Astrocyte (in vitro differentiated cells and primary cell): ENCODE data around the gene ITCH. TPM values are rescaled to one million over a fixed set of nuclear protein-coding genes. Genes with fewer than 3 reads are reported as not detected.

Source experiments
- DNase-seq: peaks from one replicate; pipeline ENCODE4 v3.0.0-alpha.2; 2010; ENCODE audit warnings: low read depth
- FAIRE-seq: peaks from 2 replicates; lab custom pipeline; 2011; peaks lifted over from hg19 to GRCh38; lab: Jason Lieb, UNC
- H2AFZ ChIP-seq: 2 replicates; pipeline ENCODE4 v1.6.0; 2012; ENCODE audit warnings: low read depth, low read length, inconsistent platforms
- H3K27ac ChIP-seq: 2 replicates; pipeline ENCODE4 v1.5.1; 2011; ENCODE audit warnings: low read depth, low read length, inconsistent platforms
- H3K27me3 ChIP-seq: 2 replicates; pipeline ENCODE4 v1.6.0; 2011; ENCODE audit warnings: low read length, inconsistent platforms; ENCODE audit not compliant: insufficient read depth
- H3K36me3 ChIP-seq: 2 replicates; pipeline ENCODE4 v1.5.1; 2011; ENCODE audit warnings: low read length, inconsistent platforms; ENCODE audit not compliant: insufficient read depth
- H3K4me1 ChIP-seq: 2 replicates; pipeline ENCODE4 v1.5.1; 2011; ENCODE audit warnings: low read length, inconsistent platforms; ENCODE audit not compliant: insufficient read depth
- H3K4me2 ChIP-seq: 2 replicates; pipeline ENCODE4 v1.6.0; 2012; ENCODE audit warnings: low read length, inconsistent platforms
- H3K4me3 ChIP-seq: 2 replicates; pipeline ENCODE4 v1.5.1; 2011; ENCODE audit warnings: low read depth, mild to moderate bottlenecking, low read length, inconsistent platforms; ENCODE audit not compliant: insufficient read depth
- H3K79me2 ChIP-seq: 2 replicates; pipeline ENCODE4 v1.6.0; 2012; ENCODE audit warnings: mild to moderate bottlenecking, low read length, inconsistent platforms; ENCODE audit not compliant: insufficient read depth
- H3K9ac ChIP-seq: 2 replicates; pipeline ENCODE4 v1.6.0; 2012; ENCODE audit warnings: mild to moderate bottlenecking, low read length, inconsistent platforms
- H3K9me3 ChIP-seq: 2 replicates; pipeline ENCODE4 v1.5.1; 2012; ENCODE audit warnings: low read depth, mild to moderate bottlenecking, low read length, inconsistent platforms; ENCODE audit not compliant: insufficient read depth
- H4K20me1 ChIP-seq: 2 replicates; pipeline ENCODE4 v1.6.0; 2012; ENCODE audit warnings: low read length, inconsistent platforms; ENCODE audit not compliant: insufficient read depth
- H3K27ac Mint-ChIP-seq: one replicate; pipeline ENCODE4 v1.8.0; 2021; ENCODE audit warnings: mild to moderate bottlenecking, mixed read lengths; ENCODE audit not compliant: unreplicated experiment
- H3K27me3 Mint-ChIP-seq: one replicate; pipeline ENCODE4 v1.8.0; 2021; ENCODE audit warnings: low read depth, mixed read lengths; ENCODE audit not compliant: unreplicated experiment
- H3K36me3 Mint-ChIP-seq: one replicate; pipeline ENCODE4 v1.8.0; 2021; ENCODE audit warnings: low read depth, mixed read lengths; ENCODE audit not compliant: unreplicated experiment
- H3K4me1 Mint-ChIP-seq: one replicate; pipeline ENCODE4 v1.8.0; 2021; ENCODE audit warnings: low read depth, mixed read lengths; ENCODE audit not compliant: unreplicated experiment
- H3K4me3 Mint-ChIP-seq: one replicate; pipeline ENCODE4 v1.8.0; 2021; ENCODE audit warnings: mild to moderate bottlenecking, moderate library complexity, mixed read lengths; ENCODE audit not compliant: unreplicated experiment
- H3K9me3 Mint-ChIP-seq: one replicate; pipeline ENCODE4 v1.8.0; 2021; ENCODE audit warnings: mild to moderate bottlenecking, mixed read lengths; ENCODE audit not compliant: unreplicated experiment
- CTCF ChIP-seq: IDR thresholded peaks from 2 replicates; pipeline ENCODE4 v1.5.1; 2011; ENCODE audit warnings: low read depth, mild to moderate bottlenecking, inconsistent platforms, low read length, moderate library complexity; ENCODE audit not compliant: insufficient read depth
- EZH2 ChIP-seq: IDR thresholded peaks from 2 replicates; pipeline ENCODE4 v1.6.1; 2012; ENCODE audit warnings: mild to moderate bottlenecking, low read length, inconsistent platforms; ENCODE audit not compliant: insufficient read depth
- total RNA-seq: library from RNA; stranded (reverse); gene quantifications from 2 replicates; pipeline ENCODE4 v1.2.1, GENCODE V29; 2021

Gene ITCH
- total RNA-seq, 1 donor from 2014 or later, result 79.0 TPM

GRCh38 chr20:34541917-34542316 lies 178.8 kb downstream of the ITCH start:
- peaks cover 24% of the 10 kb centered on the region for H4K20me1 ChIP-seq
- no peak overlapping the region for H3K4me3 ChIP-seq
- H3K36me3 ChIP-seq, result peaks cover 38% of the 10 kb centered on the region
- DNase-seq (no peak), FAIRE-seq (no peak)
- no peak overlapping the region for H3K9ac ChIP-seq
- no peak overlapping the region for H3K27ac Mint-ChIP-seq
- no peaks in the 10 kb centered on the region for H3K4me1 ChIP-seq
- H3K4me2 ChIP-seq, result no peak overlapping the region
- no peaks in the 10 kb centered on the region for H3K9me3 Mint-ChIP-seq
- H3K4me3 Mint-ChIP-seq, result no peak overlapping the region
- H3K4me1 Mint-ChIP-seq, result no peaks in the 10 kb centered on the region
- no peaks in the 10 kb centered on the region for H3K79me2 ChIP-seq
- no peaks in the 10 kb centered on the region for H3K27me3 Mint-ChIP-seq
- H3K27me3 ChIP-seq, result no peaks in the 10 kb centered on the region
- no peaks in the 10 kb centered on the region for H3K9me3 ChIP-seq
- peaks cover 24% of the 10 kb centered on the region for H3K36me3 Mint-ChIP-seq
- H2AFZ ChIP-seq, result no peak overlapping the region
- no peak overlapping the region for H3K27ac ChIP-seq
- TF ChIP-seq EZH2 (no peak), CTCF (no peak)

GRCh38 chr20:34542439-34542838 lies 179.4 kb downstream of the ITCH start:
- TF ChIP-seq EZH2 (no peak), CTCF (no peak)
- no peak overlapping the region for H3K27ac Mint-ChIP-seq
- Histone ChIP-seq H3K27me3 (no peaks in the 10 kb centered on the region), H3K27ac (no peak overlapping the region), H3K9me3 (no peaks in the 10 kb centered on the region), H3K4me3 (no peak overlapping the region), H3K36me3 (peaks cover 32% of the 10 kb centered on the region), H3K4me2 (no peak overlapping the region), H3K9ac (no peak overlapping the region), H2AFZ (no peak overlapping the region), H3K4me1 (no peaks in the 10 kb centered on the region), H4K20me1 (peaks cover 19% of the 10 kb centered on the region), H3K79me2 (no peaks in the 10 kb centered on the region)
- no peaks in the 10 kb centered on the region for H3K4me1 Mint-ChIP-seq
- H3K36me3 Mint-ChIP-seq, result peaks cover 24% of the 10 kb centered on the region
- FAIRE-seq (no peak), DNase-seq (no peak)
- H3K9me3 Mint-ChIP-seq, result no peaks in the 10 kb centered on the region
- no peak overlapping the region for H3K4me3 Mint-ChIP-seq
- no peaks in the 10 kb centered on the region for H3K27me3 Mint-ChIP-seq

- Histone ChIP-seq H3K9ac (no peak overlapping the region), H2AFZ (no peak overlapping the region), H3K36me3 (peaks cover 30% of the 10 kb centered on the region), H3K27ac (no peak overlapping the region), H3K27me3 (no peaks in the 10 kb centered on the region), H3K4me2 (no peak overlapping the region), H3K9me3 (no peaks in the 10 kb centered on the region), H3K4me3 (no peak overlapping the region), H3K4me1 (no peaks in the 10 kb centered on the region), H3K79me2 (no peaks in the 10 kb centered on the region), H4K20me1 (peaks cover 7% of the 10 kb centered on the region)
- H3K36me3 Mint-ChIP-seq, result peaks cover 24% of the 10 kb centered on the region
- no peak for TF ChIP-seq CTCF
- no peaks in the 10 kb centered on the region for H3K27me3 Mint-ChIP-seq
- no peak overlapping the region for H3K4me3 Mint-ChIP-seq
- no peaks in the 10 kb centered on the region for H3K9me3 Mint-ChIP-seq
- H3K27ac Mint-ChIP-seq, result no peak overlapping the region
- DNase-seq, result no peak
- no peaks in the 10 kb centered on the region for H3K4me1 Mint-ChIP-seq
- FAIRE-seq, result no peak
These were observed 180.5 kb downstream of the ITCH start for GRCh38 chr20:34543463-34544056.
